Inflammatory macrophage treated with lipopolysaccharide for 4 hours (primary cell): ENCODE results near the gene HSF4.

ENCODE experiments used
- DNase-seq: peaks from one replicate; pipeline ENCODE4 v3.0.0-alpha.2; 2020

Gene HSF4

GRCh38 chr16:67185651-67186134, 21.1 kb downstream of the HSF4 start:
- DNase-seq: no peak

GRCh38 chr16:67186550-67186950, 22.0 kb downstream of the HSF4 start:
- DNase-seq: no peak

DNA sequence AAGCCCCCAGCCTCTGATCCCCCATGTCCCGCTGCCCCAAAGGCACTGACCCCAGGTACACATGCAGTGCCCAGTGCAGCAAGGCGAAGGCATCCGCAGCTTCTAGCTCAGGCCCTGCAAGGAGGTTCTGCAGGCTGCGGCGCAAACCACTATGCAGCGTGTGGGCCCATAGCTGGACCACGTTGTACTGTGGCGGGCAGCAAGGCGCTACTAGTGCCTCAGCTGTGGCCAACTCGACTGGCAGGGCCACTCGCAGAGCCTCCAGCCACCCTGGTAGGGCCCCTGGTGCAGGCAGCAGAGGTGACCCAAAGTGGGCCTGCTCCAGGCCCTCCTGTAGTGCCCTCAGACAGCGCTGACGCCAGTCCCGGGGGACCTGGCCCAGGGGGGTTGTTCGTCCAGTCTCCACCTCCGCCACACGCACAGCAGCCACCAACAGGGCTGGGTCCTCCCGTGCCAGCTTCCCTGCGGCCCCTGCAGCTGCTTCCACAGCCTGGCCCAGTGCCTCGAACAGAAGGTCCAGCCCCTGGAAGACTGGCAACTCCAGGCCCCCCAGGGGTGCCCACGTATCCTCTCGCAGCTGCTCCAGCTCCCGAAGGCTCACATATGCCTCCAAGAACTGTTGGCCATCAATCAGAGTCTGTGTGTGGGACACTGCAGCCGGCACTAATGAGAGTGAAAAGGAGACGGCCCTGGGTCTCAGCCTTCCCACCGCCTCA, 22.8 kb downstream of the HSF4 start:
- no peak for DNase-seq

DNA sequence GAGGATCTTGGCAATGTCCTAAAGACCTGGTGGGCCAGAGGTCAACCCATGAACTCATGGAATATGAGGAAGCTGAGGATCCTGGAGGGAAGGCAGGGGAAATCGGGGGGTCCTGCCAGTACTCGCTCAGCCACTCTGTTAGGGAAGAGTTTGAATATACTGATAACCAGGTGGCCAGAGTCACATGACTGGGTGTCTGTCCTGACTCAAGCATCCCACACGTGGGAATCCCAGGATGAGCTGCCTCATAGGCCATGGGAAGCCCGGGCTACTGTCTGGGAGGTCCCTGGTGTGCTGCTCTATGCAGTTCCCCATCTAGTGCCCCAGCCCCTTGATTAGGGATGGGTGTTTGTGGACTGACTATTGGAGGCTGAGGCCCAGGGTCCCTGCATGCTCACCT, 23.8 kb downstream of the HSF4 start:
- DNase-seq: no peak

DNA sequence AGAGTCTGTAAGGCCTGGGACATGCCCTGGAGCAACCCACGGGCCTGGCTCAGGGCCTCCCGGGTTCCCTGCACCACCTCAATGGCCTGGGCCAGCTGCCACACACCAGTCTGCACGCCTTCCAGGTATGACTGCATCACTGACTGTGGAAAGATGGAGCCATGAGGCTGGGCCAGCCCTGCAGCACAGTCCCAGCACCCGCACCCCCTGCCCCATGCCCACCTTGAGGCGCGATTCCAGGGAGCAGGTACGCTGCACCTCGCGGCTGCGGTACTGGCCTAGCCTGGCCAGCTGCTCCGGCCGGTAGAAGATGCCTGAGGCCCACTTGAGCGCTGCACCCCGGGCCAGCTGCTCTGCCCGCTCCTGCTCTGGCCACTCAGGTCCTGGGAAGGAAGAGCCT, 24.3 kb downstream of the HSF4 start:
- no peak for DNase-seq

DNA sequence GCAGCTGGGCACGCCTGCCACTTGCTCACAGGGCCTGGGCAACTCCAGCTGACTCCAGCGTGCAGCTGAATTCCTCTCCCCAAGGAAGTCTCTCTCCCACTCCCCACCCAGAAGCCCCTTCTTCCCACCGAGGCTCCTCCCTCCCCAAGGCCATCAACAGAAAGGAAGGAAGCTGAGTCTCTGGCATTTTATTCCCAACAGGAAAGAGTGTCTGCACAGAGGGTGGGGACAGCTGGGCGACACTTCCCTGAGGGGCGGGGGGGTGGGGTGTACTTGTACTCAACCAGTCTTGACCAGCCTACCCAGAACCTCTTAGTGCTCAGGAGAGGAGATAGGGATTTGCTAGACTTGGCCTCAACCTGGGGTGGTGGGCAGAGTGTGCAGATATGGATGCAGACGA, 25.5 kb downstream of the HSF4 start, which contains the start of gene EXOC3L1:
TSS of gene EXOC3L1 (minus strand) at position 96 of the 400 bp plus-strand sequence. CDS start 460 bp downstream, outside the sequence.
- no peak for DNase-seq

- no peak for DNase-seq
Measured at GRCh38 chr16:67190448-67191399, 26.2 kb downstream of the HSF4 start.

DNA sequence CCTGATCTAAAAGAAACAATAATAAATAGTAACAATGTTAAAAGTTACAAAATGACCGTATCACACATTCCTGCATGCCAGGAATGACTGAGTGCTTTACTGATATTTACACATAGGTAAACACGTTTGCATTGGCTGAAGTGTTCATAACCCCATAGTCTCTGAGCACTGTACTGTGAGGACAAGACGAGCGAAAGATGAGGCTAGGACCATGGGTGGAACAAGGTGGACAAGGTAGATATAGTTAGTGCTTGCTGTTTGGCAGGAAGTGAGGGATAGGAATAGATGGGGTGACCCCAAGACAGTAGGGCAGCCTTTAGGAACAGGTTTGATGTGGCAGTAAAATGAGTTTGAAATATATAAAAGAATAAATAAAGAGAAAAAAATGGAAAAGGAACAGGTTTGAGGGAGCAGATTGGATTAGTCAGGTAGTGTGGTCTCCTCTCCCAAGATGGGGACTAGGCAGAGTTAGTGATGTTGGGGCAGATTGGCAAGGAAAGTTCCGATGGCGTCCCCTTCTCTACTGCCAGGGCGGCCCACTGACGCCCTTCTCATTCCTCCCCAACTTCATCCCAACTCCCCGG, 27.0 kb downstream of the HSF4 start:
- DNase-seq: no peak

- DNase-seq: peak; percentile 95
Measured at GRCh38 chr16:67191995-67192681, 27.6 kb downstream of the HSF4 start, which contains the start of gene E2F4. TSS of gene E2F4 (plus strand) at chr16:67192155. CDS start at chr16:67192228, 73 bp downstream.

- DNase-seq: no peak
Measured at GRCh38 chr16:67192781-67193361, 28.3 kb downstream of the HSF4 start.

- DNase-seq: no peak
Measured at GRCh38 chr16:67193536-67193935, 29.0 kb downstream of the HSF4 start.

GRCh38 chr16:67194260-67194659, 29.7 kb downstream of the HSF4 start:
- DNase-seq: no peak

- no peak for DNase-seq
Measured at GRCh38 chr16:67195676-67196075, 31.1 kb downstream of the HSF4 start.

DNA sequence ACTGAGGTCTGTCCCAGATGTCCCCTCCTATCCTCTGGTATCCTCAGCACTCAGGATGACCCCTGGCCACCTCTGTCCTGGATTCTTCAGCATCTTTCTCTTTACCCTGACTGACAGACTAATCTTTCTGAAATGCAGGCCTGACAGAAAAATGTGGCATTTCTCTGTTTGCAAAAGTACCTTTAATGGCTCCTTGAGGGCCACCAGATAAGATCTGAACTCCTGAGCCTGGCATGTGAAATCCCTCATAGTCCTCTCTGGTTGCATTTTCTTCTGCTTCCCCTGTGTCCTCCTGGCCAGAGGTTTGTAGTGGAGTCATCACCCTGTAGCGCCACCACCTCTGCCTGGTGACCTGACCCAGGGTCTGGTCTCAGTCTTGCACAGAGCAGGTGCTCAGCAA, 32.3 kb downstream of the HSF4 start:
- no peak for DNase-seq

DNA sequence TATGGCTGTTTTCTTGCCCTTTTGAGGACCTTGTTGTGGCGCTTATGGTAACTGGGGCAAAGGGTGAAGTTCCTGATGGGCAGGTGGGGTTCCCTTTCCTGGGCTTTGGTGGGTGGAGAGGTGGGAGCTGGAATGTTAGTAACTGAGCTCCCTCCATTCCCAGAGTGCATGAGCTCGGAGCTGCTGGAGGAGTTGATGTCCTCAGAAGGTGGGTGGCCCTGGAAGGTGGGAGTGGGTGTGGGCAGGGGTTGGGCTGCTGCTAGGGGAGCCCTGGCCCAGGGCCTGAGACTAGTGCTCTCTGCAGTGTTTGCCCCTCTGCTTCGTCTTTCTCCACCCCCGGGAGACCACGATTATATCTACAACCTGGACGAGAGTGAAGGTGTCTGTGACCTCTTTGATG, 33.2 kb downstream of the HSF4 start:
- no peak for DNase-seq

DNA sequence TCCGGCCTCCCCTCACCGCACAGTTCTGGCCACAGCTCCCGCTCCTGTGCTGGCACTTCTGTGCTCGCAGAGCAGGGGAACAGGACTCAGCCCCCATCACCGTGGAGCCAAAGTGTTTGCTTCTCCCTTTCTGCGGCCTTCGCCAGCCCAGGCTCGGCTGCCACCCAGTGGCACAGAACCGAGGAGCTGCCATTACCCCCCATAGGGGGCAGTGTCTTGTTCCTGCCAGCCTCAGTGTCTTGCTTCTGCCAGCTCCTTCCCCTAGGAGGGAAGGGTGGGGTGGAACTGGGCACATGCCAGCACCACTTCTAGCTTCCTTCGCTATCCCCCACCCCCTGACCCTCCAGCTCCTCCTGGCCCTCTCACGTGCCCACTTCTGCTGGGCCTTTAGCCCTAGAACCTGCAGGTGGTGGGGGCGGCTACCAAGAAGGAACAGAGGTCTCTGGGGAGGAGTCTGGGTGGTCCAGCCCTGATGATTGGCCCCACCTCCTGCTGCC, 33.7 kb downstream of the HSF4 start:
- peak; percentile 65 for DNase-seq

GRCh38 chr16:67199011-67199807, 34.7 kb downstream of the HSF4 start, which contains the start of gene ELMO3:
TSS of gene ELMO3 (plus strand) at chr16:67199131. CDS start at chr16:67199327, 196 bp downstream.
- no peak for DNase-seq

DNA sequence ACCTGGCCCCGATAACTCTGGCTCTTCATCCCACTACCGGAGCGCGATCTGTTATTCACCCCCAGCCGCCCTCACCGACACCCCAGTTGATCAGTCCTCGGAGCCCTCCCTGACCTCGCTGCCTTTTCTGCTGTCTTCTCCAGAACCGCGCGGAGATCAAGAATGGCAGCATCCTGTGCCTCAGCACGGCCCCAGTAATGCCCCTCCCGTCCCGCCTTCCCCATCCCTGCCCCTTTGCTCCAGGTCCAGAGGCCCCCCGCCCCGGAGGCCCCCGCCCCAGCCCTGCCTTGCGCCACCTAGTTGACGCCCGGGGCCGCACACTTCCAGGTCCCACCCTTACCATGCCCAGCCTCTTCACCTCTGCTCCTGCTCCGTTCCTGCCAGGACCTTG, 35.3 kb downstream of the HSF4 start:
- DNase-seq: no peak

GRCh38 chr16:67200491-67200890, 35.9 kb downstream of the HSF4 start:
- DNase-seq: no peak

- DNase-seq: no peak
Measured at GRCh38 chr16:67201411-67202345, 37.1 kb downstream of the HSF4 start.
